WTC11 (cell line): ENCODE results near the gene CISD3. TPM values are rescaled to one million over a fixed set of nuclear protein-coding genes. Genes with fewer than 3 reads are reported as not detected.

ENCODE experiments used
- ATAC-seq: fragments of 200-7000 bp; cut with Tn5 transposase; 2 replicates; pipeline ENCODE4 v1.10.0; 2021; ENCODE audit warnings: mild to moderate bottlenecking, moderate library complexity
- CTCF ChIA-PET: fragments of 300-600 bp; sonication (Branson Sonifier 250); formaldehyde crosslinking; loops from one replicate; lab custom pipeline; 2021; ENCODE audit warnings: antibody characterized with exemption; lab: Charles Lee
- POLR2A ChIA-PET: fragments of 350-600 bp; sonication (Branson Sonifier 250); formaldehyde crosslinking; loops from one replicate; lab custom pipeline; 2021; ENCODE audit warnings: antibody characterized with exemption; lab: Charles Lee
- DNase-seq: peaks from one replicate; pipeline ENCODE4 v3.0.0; 2021; ENCODE audit warnings: low spot score
- H3K27ac Mint-ChIP-seq: 2 replicates; pipeline ENCODE4 v1.8.0; 2021; ENCODE audit warnings: mixed read lengths
- H3K27me3 Mint-ChIP-seq: 2 replicates; pipeline ENCODE4 v1.8.0; 2021; ENCODE audit warnings: low read depth, mild to moderate bottlenecking, moderate library complexity, mixed read lengths
- H3K36me3 Mint-ChIP-seq: 2 replicates; pipeline ENCODE4 v1.8.0; 2021; ENCODE audit warnings: mixed read lengths
- H3K4me1 Mint-ChIP-seq: 2 replicates; pipeline ENCODE4 v1.8.0; 2022; ENCODE audit warnings: mixed read lengths
- H3K4me3 Mint-ChIP-seq: 2 replicates; pipeline ENCODE4 v1.8.0; 2021; ENCODE audit warnings: mild to moderate bottlenecking, moderate library complexity, mixed read lengths
- H3K9me3 Mint-ChIP-seq: 2 replicates; pipeline ENCODE4 v1.8.0; 2021; ENCODE audit warnings: mixed read lengths
- CDX4 ChIP-seq: fragments of 250-450 bp; sonication (Bioruptor Pico); IDR thresholded peaks from 2 replicates; pipeline ENCODE4 v1.9.0; 2021; ENCODE audit warnings: moderate library complexity, mild to moderate bottlenecking, inconsistent platforms, borderline replicate concordance
- E2F4 ChIP-seq: sonication (generic); formaldehyde crosslinking; IDR thresholded peaks from 2 replicates; pipeline ENCODE4 v1.8.1; 2022; ENCODE audit warnings: low read depth, mild to moderate bottlenecking, moderate library complexity, missing genetic modification reagents, borderline replicate concordance
- ELF4 ChIP-seq: sonication (generic); formaldehyde crosslinking; IDR thresholded peaks from 2 replicates; pipeline ENCODE4 v1.8.1; 2022; ENCODE audit warnings: low read depth, mild to moderate bottlenecking, moderate library complexity, missing genetic modification reagents
- IRF2 ChIP-seq: sonication (generic); formaldehyde crosslinking; IDR thresholded peaks from 2 replicates; pipeline ENCODE4 v1.8.0; 2022; ENCODE audit warnings: low read depth, missing genetic modification reagents, borderline replicate concordance
- MXD4 ChIP-seq: fragments of 250-450 bp; sonication (Bioruptor Pico); IDR thresholded peaks from 2 replicates; pipeline ENCODE4 v1.8.0; 2021; ENCODE audit warnings: mild to moderate bottlenecking, moderate library complexity, borderline replicate concordance
- SMAD3 ChIP-seq: sonication (generic); formaldehyde crosslinking; IDR thresholded peaks from 2 replicates; pipeline ENCODE4 v1.8.0; 2022; ENCODE audit warnings: missing genetic modification reagents, mild to moderate bottlenecking, borderline replicate concordance
- STAT6 ChIP-seq: sonication (generic); formaldehyde crosslinking; conservative IDR thresholded peaks from 2 replicates; pipeline ENCODE4 v1.8.1; 2023; ENCODE audit warnings: mild to moderate bottlenecking, low read depth, missing genetic modification reagents, moderate library complexity
- TP53 ChIP-seq: sonication (generic); formaldehyde crosslinking; IDR thresholded peaks from 2 replicates; pipeline ENCODE4 v1.8.1; 2023; ENCODE audit warnings: mild to moderate bottlenecking, missing genetic modification reagents
- ZNF416 ChIP-seq: fragments of 250-450 bp; sonication (Bioruptor Pico); IDR thresholded peaks from 2 replicates; pipeline ENCODE4 v1.9.0; 2021; ENCODE audit warnings: mild to moderate bottlenecking, inconsistent platforms
- ZNF512 ChIP-seq: sonication (generic); formaldehyde crosslinking; IDR thresholded peaks from 2 replicates; pipeline ENCODE4 v1.8.1; 2022; ENCODE audit warnings: missing genetic modification reagents, borderline replicate concordance
- ZNF532 ChIP-seq: fragments of 250-450 bp; sonication (Bioruptor Pico); IDR thresholded peaks from 2 replicates; pipeline ENCODE4 v1.9.0; 2021; ENCODE audit warnings: mild to moderate bottlenecking, borderline replicate concordance
- total RNA-seq: library from RNA; stranded (reverse); gene quantifications from 3 replicates; pipeline ENCODE4 v1.2.3, GENCODE V29; 2021
- TF ChIP-seq, protein P1 (sequence below): fragments of 250-450 bp; sonication (Bioruptor Pico); IDR thresholded peaks from 2 replicates; pipeline ENCODE4 v1.8.0; 2021; ENCODE audit warnings: mild to moderate bottlenecking
- TF ChIP-seq, protein P2 (sequence below): sonication (generic); formaldehyde crosslinking; IDR thresholded peaks from 2 replicates; pipeline ENCODE4 v1.8.1; 2023; ENCODE audit warnings: mild to moderate bottlenecking, missing genetic modification reagents, borderline replicate concordance

CISD3 gene
- total RNA-seq, 1 experiment from 2014 or later: 12.1 TPM

- H3K36me3 Mint-ChIP-seq: peaks cover 18% of the 10 kb centered on the region
- peak overlapping the region; percentile 41 for H3K27ac Mint-ChIP-seq
- POLR2A ChIA-PET: interaction anchor here (0.7 to 1.5 kb wide), 2 partner anchors 28 to 29 kb away, joined by 3 read pairs; partner anchors contain the start of gene MLLT6
Observed at GRCh38 chr17:38733982-38734973, 4.1 kb downstream of the CISD3 start.

More at GRCh38 chr17:38733982-38734973, 4.1 kb downstream of the CISD3 start:
- Mint-ChIP-seq H3K4me1 (peaks cover 29% of the 10 kb centered on the region), H3K9me3 (no peaks in the 10 kb centered on the region), H3K4me3 (no peak overlapping the region), H3K27me3 (peaks cover 2% of the 10 kb centered on the region; the same call in 1 of the 2 replicates)
- no peak for DNase-seq
- peak; percentile 27 for ATAC-seq
- CTCF ChIA-PET: interaction anchor here (0.5 to 4.0 kb wide), 31 partner anchors 8 to 484 kb away, joined by 3 to 60 read pairs (median 5); partner anchors contain the start of genes MLLT6 and PSMB3
- TF ChIP-seq SMAD3 (CRISPR knock-in tag) (no peak), E2F4 (CRISPR knock-in tag) (no peak), CDX4 (no peak), ELF4 (CRISPR knock-in tag) (no peak), MXD4 (CRISPR knock-in tag) (no peak), ZNF416 (no peak), STAT6 (no peak), TP53 (CRISPR knock-in tag) (no peak), ZNF532 (no peak), IRF2 (no peak), ZNF512 (no peak)
- TF ChIP-seq, protein P1, sequence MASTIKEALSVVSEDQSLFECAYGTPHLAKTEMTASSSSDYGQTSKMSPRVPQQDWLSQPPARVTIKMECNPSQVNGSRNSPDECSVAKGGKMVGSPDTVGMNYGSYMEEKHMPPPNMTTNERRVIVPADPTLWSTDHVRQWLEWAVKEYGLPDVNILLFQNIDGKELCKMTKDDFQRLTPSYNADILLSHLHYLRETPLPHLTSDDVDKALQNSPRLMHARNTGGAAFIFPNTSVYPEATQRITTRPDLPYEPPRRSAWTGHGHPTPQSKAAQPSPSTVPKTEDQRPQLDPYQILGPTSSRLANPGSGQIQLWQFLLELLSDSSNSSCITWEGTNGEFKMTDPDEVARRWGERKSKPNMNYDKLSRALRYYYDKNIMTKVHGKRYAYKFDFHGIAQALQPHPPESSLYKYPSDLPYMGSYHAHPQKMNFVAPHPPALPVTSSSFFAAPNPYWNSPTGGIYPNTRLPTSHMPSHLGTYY: no peak
- TF ChIP-seq, protein P2, sequence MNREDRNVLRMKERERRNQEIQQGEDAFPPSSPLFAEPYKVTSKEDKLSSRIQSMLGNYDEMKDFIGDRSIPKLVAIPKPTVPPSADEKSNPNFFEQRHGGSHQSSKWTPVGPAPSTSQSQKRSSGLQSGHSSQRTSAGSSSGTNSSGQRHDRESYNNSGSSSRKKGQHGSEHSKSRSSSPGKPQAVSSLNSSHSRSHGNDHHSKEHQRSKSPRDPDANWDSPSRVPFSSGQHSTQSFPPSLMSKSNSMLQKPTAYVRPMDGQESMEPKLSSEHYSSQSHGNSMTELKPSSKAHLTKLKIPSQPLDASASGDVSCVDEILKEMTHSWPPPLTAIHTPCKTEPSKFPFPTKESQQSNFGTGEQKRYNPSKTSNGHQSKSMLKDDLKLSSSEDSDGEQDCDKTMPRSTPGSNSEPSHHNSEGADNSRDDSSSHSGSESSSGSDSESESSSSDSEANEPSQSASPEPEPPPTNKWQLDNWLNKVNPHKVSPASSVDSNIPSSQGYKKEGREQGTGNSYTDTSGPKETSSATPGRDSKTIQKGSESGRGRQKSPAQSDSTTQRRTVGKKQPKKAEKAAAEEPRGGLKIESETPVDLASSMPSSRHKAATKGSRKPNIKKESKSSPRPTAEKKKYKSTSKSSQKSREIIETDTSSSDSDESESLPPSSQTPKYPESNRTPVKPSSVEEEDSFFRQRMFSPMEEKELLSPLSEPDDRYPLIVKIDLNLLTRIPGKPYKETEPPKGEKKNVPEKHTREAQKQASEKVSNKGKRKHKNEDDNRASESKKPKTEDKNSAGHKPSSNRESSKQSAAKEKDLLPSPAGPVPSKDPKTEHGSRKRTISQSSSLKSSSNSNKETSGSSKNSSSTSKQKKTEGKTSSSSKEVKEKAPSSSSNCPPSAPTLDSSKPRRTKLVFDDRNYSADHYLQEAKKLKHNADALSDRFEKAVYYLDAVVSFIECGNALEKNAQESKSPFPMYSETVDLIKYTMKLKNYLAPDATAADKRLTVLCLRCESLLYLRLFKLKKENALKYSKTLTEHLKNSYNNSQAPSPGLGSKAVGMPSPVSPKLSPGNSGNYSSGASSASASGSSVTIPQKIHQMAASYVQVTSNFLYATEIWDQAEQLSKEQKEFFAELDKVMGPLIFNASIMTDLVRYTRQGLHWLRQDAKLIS (CRISPR knock-in tag): no peak
- TF ChIP-seq, all 79 proteins: peak for 0
